Measurements from ENCODE around the gene ERRFI1. TPM values are rescaled to one million over a fixed set of nuclear protein-coding genes. Genes with fewer than 3 reads are reported as not detected.
A peak's percentile ranks its signal among the peaks of the same experiment; 100 is the strongest.

Gene ERRFI1
- total RNA-seq, 2 donors from 2014 or later = 61.4 to 72.5 TPM

DNA sequence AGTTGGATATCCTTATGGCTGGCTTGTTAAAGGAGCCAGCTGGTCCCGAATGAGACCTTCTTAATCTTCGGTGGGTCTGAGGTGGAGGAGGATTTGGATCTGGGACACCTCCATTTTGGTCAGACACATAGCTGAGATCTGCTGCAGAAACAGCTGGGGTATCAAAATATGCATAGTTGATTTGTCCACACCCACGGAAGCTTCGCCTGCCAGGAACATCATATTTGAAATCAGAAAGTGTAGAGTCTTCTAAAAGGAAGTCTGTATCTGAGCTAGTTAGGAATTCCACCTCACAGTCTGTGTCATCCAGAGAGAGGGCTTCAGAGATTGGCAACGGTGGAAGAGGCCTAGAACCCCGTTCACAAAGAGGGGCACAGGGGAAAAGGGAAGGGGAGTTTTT is 12.3 kb downstream of the ERRFI1 start:
- DNase-seq = no peak

DNA sequence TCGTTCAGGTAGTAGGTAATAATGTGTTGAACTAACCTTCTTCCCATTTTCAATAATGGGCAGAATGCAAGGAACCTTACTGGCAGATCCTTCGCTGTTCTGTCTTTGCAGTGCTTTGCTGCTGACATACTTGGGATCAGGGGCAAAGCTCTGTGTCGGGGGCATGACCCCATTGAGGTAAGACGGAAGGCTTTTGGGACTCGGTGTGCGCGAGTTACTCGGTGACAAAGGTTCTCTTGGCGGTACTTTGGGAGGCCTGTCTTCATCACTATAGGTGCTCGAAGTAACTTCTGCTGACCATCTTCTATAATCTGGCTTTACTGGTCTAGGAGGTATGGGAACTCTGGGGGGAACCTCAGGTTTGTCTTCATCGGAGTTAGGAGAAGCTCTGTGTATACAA is 12.7 kb downstream of the ERRFI1 start:
- Histone ChIP-seq H3K9me3 (ENCODE audit: control insufficient read depth, low read length) (no peaks in the 10 kb centered on the region), H3K27ac (ENCODE audit: low read depth, low read length) (no peak overlapping the region), H3K27me3 (ENCODE audit: control insufficient read depth, insufficient read depth, low read length, poor library complexity, severe bottlenecking) (no peaks in the 10 kb centered on the region), H3K4me1 (ENCODE audit: control insufficient read depth, insufficient read depth, low read length) (peaks cover 13% of the 10 kb centered on the region), H3K9ac (ENCODE audit: extremely low read depth, low read length, poor library complexity, severe bottlenecking) (no peak overlapping the region), H3K36me3 (ENCODE audit: control insufficient read depth, insufficient read depth, low read length) (peaks cover 60% of the 10 kb centered on the region), H3K4me3 (ENCODE audit: low read length) (no peak overlapping the region)
- H3K4me3 Mint-ChIP-seq = no peak overlapping the region
- H3K4me1 Mint-ChIP-seq = peaks cover 34% of the 10 kb centered on the region
- 96 to 97% methylated on average over 9 to 11 of the region's 11 CpGs for WGBS, 2 experiments (ENCODE audit: insufficient coverage in 1 of 2, insufficient read length in 1 of 2)
- TF ChIP-seq, protein P1, sequence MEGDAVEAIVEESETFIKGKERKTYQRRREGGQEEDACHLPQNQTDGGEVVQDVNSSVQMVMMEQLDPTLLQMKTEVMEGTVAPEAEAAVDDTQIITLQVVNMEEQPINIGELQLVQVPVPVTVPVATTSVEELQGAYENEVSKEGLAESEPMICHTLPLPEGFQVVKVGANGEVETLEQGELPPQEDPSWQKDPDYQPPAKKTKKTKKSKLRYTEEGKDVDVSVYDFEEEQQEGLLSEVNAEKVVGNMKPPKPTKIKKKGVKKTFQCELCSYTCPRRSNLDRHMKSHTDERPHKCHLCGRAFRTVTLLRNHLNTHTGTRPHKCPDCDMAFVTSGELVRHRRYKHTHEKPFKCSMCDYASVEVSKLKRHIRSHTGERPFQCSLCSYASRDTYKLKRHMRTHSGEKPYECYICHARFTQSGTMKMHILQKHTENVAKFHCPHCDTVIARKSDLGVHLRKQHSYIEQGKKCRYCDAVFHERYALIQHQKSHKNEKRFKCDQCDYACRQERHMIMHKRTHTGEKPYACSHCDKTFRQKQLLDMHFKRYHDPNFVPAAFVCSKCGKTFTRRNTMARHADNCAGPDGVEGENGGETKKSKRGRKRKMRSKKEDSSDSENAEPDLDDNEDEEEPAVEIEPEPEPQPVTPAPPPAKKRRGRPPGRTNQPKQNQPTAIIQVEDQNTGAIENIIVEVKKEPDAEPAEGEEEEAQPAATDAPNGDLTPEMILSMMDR (conservative IDR thresholded peaks at IDR 0.05) = no peak
- H3K36me3 Mint-ChIP-seq (ENCODE audit: low read depth) = peaks cover 51% of the 10 kb centered on the region
- H3K27me3 Mint-ChIP-seq (ENCODE audit: insufficient read depth) = no peaks in the 10 kb centered on the region
- no peak for DNase-seq
- no peaks in the 10 kb centered on the region for H3K9me3 Mint-ChIP-seq
- H3K27ac Mint-ChIP-seq = no peak overlapping the region

More for the DNA sequence above, 12.3 kb downstream of the ERRFI1 start:
- no peak overlapping the region for H3K27ac ChIP-seq (ENCODE audit: low read depth, low read length)
- H3K4me1 Mint-ChIP-seq = peaks cover 38% of the 10 kb centered on the region
- no peaks in the 10 kb centered on the region for H3K9me3 ChIP-seq (ENCODE audit: control insufficient read depth, low read length)
- WGBS, 2 experiments (ENCODE audit: insufficient coverage in 1 of 2, insufficient read length in 1 of 2) = 87 to 98% methylated on average over 3 to 6 of the region's 6 CpGs
- H3K9ac ChIP-seq (ENCODE audit: extremely low read depth, low read length, poor library complexity, severe bottlenecking) = no peak overlapping the region
- H3K4me3 ChIP-seq (ENCODE audit: low read length) = no peak overlapping the region
- H3K27me3 Mint-ChIP-seq (ENCODE audit: insufficient read depth) = no peaks in the 10 kb centered on the region
- no peaks in the 10 kb centered on the region for H3K9me3 Mint-ChIP-seq
- H3K36me3 Mint-ChIP-seq (ENCODE audit: low read depth) = peaks cover 51% of the 10 kb centered on the region
- TF ChIP-seq, protein P1 (conservative IDR thresholded peaks at IDR 0.05) = no peak
- peak overlapping the region; percentile 27 for H3K27ac Mint-ChIP-seq
- H3K4me3 Mint-ChIP-seq = no peak overlapping the region
- peaks cover 17% of the 10 kb centered on the region for H3K4me1 ChIP-seq (ENCODE audit: control insufficient read depth, insufficient read depth, low read length)
- no peaks in the 10 kb centered on the region for H3K27me3 ChIP-seq (ENCODE audit: control insufficient read depth, insufficient read depth, low read length, poor library complexity, severe bottlenecking)
- peaks cover 60% of the 10 kb centered on the region for H3K36me3 ChIP-seq (ENCODE audit: control insufficient read depth, insufficient read depth, low read length)

DNA sequence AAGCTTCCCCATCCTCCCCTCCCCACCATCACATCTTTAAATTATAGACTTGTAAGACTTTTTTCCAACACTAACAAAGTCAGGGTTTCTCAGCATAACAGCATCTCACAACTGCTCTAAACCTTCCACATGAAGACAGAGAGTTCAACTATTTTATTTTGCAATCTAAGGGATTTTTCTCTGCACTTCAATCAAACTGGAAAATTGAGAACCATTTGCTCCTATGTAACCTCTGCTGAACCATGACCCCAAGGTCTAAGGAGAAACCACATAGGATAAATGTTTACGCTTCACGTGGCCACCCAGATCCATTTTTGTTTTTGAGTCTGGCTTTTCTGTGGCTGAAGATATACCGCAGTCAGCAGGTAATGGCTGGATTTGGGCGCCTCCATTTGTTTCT is 13.2 kb downstream of the ERRFI1 start:
- Histone ChIP-seq H3K27me3 (ENCODE audit: control insufficient read depth, insufficient read depth, low read length, poor library complexity, severe bottlenecking) (no peaks in the 10 kb centered on the region), H3K27ac (ENCODE audit: low read depth, low read length) (no peak overlapping the region), H3K9me3 (ENCODE audit: control insufficient read depth, low read length) (no peaks in the 10 kb centered on the region), H3K4me1 (ENCODE audit: control insufficient read depth, insufficient read depth, low read length) (peaks cover 9% of the 10 kb centered on the region), H3K9ac (ENCODE audit: extremely low read depth, low read length, poor library complexity, severe bottlenecking) (no peak overlapping the region), H3K36me3 (ENCODE audit: control insufficient read depth, insufficient read depth, low read length) (peaks cover 60% of the 10 kb centered on the region), H3K4me3 (ENCODE audit: low read length) (no peak overlapping the region)
- H3K4me1 Mint-ChIP-seq = peaks cover 29% of the 10 kb centered on the region
- H3K36me3 Mint-ChIP-seq (ENCODE audit: low read depth) = peaks cover 51% of the 10 kb centered on the region
- WGBS, 2 experiments (ENCODE audit: insufficient coverage in 1 of 2, insufficient read length in 1 of 2) = 99 to 100% methylated on average over 3 to 4 of the region's 4 CpGs
- H3K4me3 Mint-ChIP-seq = no peak overlapping the region
- TF ChIP-seq, protein P1 (conservative IDR thresholded peaks at IDR 0.05) = no peak
- H3K27ac Mint-ChIP-seq = no peak overlapping the region
- H3K27me3 Mint-ChIP-seq (ENCODE audit: insufficient read depth) = no peaks in the 10 kb centered on the region
- H3K9me3 Mint-ChIP-seq = no peaks in the 10 kb centered on the region
- no peak for DNase-seq
